ENCODE results near the gene LRRC41.

Gene LRRC41

GRCh38 chr1:46262508-46262907, 40.9 kb downstream of the LRRC41 start:
- H3K4me3 ChIP-seq (ENCODE audit: low read depth, low read length) = no peak overlapping the region
- POLR2A ChIA-PET = interaction anchor here (1.2 kb wide), 1 partner anchor 33 kb away, joined by 3 read pairs; no protein-coding TSS in a partner anchor
- CTCF ChIA-PET = interaction anchor here (1.7 kb wide), 1 partner anchor 11 kb away, joined by 5 read pairs; no protein-coding TSS in a partner anchor
- TF ChIP-seq CTCF (IDR thresholded peaks at IDR 0.05; ENCODE audit: insufficient read depth, low read length, missing control alignments) = no peak
- DNase-seq (ENCODE audit: low read depth, low spot score) = no peak

DNA sequence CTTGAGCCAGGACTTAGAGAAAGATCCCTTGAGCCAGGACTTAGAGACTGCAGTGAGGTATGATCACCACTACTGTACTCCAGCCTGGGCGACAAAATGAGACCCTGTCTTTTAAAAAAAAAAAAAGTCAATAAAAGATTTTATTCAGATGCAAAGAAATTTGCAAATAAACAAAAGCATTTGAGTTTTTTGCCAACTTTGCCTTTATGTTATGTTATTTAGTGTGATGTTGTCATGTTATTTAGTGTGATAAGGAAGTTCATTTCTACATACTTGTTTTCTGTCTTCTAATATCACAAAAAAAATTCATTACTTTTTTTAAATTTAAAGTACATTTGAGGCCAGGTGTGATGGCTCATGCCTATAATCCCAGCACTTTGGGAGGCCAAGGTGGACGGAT, 46.9 kb downstream of the LRRC41 start:
- POLR2A ChIA-PET = no interaction called here
- no peak for DNase-seq (ENCODE audit: low read depth, low spot score)
- no peak for TF ChIP-seq CTCF (IDR thresholded peaks at IDR 0.05; ENCODE audit: insufficient read depth, low read length, missing control alignments)
- H3K4me3 ChIP-seq (ENCODE audit: low read depth, low read length) = no peak overlapping the region
- CTCF ChIA-PET = interaction anchor here (1.1 to 1.9 kb wide), 2 partner anchors 11 to 52 kb away, joined by 4 to 5 read pairs; no protein-coding TSS in a partner anchor

- ChIA-PET CTCF (interaction anchor here (0.6 to 1.5 kb wide), 3 partner anchors 10 to 44 kb away, joined by 3 to 5 read pairs (median 4); no protein-coding TSS in a partner anchor), POLR2A (no interaction called here)
- no peak overlapping the region for H3K4me3 ChIP-seq (ENCODE audit: low read depth, low read length)
- no peak for TF ChIP-seq CTCF (IDR thresholded peaks at IDR 0.05; ENCODE audit: insufficient read depth, low read length, missing control alignments)
- no peak for DNase-seq (ENCODE audit: low read depth, low spot score)
Observed at GRCh38 chr1:46254668-46255067, 48.7 kb downstream of the LRRC41 start.

DNA sequence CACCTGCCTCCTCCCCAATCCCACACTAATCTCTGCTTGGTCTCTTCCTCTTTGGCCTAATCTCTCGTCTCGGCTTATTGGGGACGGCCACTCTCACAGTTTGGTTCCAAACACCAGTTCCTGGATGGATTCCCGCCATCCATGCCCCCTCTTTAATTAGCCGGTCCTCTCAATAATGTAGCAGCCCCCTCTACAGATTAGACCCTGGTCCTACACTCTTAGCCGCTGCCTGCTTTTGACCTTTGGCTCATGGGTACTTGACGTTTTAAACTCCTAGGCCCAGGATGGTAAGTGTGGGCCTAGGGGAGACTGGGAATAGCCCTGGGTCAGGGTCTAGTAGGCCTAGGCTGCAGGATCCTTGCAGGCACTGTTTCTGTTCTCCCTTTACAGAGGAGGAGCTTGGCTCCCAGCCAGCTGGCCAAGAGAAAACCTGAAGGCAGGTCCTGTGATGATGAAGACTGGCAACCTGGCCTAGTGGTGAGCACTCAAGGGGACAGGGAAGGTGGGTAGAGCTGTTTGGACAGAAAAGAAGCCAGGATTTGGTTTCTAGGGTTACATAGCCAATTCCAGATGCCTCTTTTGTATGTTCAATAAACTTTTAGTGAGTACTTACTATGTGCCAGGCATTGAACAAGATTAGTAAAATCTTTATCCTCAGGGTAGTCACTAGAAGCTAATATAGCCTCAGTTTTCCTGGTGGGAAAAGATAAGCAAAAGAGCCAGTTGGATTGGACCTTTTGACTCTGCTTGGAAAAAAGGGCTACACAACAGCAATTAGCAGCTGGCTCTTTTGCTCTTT, 55.1 kb downstream of the LRRC41 start:
- POLR2A ChIA-PET = no interaction called here
- no peak for DNase-seq (ENCODE audit: low read depth, low spot score)
- peak overlapping the region; percentile 85 for H3K4me3 ChIP-seq (ENCODE audit: low read depth, low read length)
- no peak for TF ChIP-seq CTCF (IDR thresholded peaks at IDR 0.05; ENCODE audit: insufficient read depth, low read length, missing control alignments)
- CTCF ChIA-PET = interaction anchor here (1.6 kb wide), 1 partner anchor 85 kb away, joined by 3 read pairs; no protein-coding TSS in a partner anchor

DNA sequence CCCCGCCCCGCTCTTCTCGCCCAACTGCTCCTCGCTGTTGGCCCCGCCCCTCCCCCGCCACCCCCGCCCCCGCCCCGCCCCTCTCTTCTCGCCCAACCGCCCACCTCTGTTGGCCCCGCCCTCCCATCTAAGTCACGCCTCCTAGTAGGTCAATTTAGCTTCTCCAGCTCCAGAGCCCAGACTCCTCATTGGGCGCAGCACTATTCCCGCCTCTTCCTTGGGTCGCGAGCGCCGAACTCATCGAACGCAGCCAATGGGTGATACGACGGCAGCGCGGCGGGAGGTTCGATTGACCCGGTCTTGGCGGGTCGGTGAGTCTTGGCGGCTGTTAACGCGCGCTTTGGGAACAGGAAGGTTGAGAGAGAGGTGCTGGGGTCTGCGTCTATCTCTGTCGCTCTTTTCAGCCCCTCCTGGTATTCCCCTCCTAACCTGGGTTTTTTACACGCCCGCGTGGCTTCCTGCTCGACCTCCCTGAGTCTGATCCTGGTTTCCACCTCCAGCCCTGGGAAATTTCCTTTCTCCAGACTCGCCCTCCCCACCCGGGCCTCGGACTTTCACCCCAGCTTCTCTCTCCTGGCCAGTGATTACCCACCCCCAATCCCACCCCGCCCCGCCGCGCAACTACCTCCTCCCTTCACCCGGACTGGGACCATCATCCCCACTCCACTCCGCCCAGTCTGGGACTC, 55.8 kb downstream of the LRRC41 start, which contains the start of gene RAD54L:
RAD54L (plus strand) TSS at position 328 of the 686 bp plus-strand sequence. CDS start 643 bp downstream, outside the sequence.
- ChIA-PET CTCF (interaction anchor here (1.2 to 5.1 kb wide), 8 partner anchors 13 to 100 kb away, joined by 3 to 96 read pairs (median 5); partner anchors contain the start of gene NSUN4), POLR2A (interaction anchor here (1.3 kb wide), 1 partner anchor 56 kb away, joined by 8 read pairs; the partner anchor contains the start of genes LRRC41 and UQCRH)
- peak; percentile 95 for DNase-seq (ENCODE audit: low read depth, low spot score)
- no peak for TF ChIP-seq CTCF (IDR thresholded peaks at IDR 0.05; ENCODE audit: insufficient read depth, low read length, missing control alignments)
- peak within 1 kb of the TSS; percentile 94 for H3K4me3 ChIP-seq (ENCODE audit: low read depth, low read length)

Measured in AG04449 (cell line).